ENCODE results near the gene NEDD8. TPM values are rescaled to one million over a fixed set of nuclear protein-coding genes. Genes with fewer than 3 reads are reported as not detected.
"Not testable (repeated sequence)": the region's sequence is repeated elsewhere in the genome, so short reads cannot be mapped to it uniquely, and the experiment has no call there.

The NEDD8 gene
- total RNA-seq, 1 donor from 2014 or later: 131 TPM

- DNase-seq (ENCODE audit: low read depth) (no peak), FAIRE-seq (no peak)
- TF ChIP-seq, protein P1, sequence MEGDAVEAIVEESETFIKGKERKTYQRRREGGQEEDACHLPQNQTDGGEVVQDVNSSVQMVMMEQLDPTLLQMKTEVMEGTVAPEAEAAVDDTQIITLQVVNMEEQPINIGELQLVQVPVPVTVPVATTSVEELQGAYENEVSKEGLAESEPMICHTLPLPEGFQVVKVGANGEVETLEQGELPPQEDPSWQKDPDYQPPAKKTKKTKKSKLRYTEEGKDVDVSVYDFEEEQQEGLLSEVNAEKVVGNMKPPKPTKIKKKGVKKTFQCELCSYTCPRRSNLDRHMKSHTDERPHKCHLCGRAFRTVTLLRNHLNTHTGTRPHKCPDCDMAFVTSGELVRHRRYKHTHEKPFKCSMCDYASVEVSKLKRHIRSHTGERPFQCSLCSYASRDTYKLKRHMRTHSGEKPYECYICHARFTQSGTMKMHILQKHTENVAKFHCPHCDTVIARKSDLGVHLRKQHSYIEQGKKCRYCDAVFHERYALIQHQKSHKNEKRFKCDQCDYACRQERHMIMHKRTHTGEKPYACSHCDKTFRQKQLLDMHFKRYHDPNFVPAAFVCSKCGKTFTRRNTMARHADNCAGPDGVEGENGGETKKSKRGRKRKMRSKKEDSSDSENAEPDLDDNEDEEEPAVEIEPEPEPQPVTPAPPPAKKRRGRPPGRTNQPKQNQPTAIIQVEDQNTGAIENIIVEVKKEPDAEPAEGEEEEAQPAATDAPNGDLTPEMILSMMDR (IDR thresholded peaks at IDR 0.05; ENCODE audit: insufficient read depth, low read length, severe bottlenecking): no peak
- no peaks in the 10 kb centered on the region for H3K27me3 ChIP-seq (ENCODE audit: control insufficient read depth, insufficient read depth, low read length)
- H3K36me3 ChIP-seq (ENCODE audit: control insufficient read depth, insufficient read depth, low read length): peaks cover 1% of the 10 kb centered on the region
- H3K4me3 ChIP-seq (ENCODE audit: low read depth, low read length): no peak overlapping the region
Measured at GRCh38 chr14:24219080-24219479, 13.1 kb downstream of the NEDD8 start.

- not testable (repeated sequence) for H3K27me3 ChIP-seq (ENCODE audit: control insufficient read depth, insufficient read depth, low read length); FAIRE-seq; DNase-seq (ENCODE audit: low read depth)
Measured at GRCh38 chr14:24216876-24217275, 15.3 kb downstream of the NEDD8 start.

DNA sequence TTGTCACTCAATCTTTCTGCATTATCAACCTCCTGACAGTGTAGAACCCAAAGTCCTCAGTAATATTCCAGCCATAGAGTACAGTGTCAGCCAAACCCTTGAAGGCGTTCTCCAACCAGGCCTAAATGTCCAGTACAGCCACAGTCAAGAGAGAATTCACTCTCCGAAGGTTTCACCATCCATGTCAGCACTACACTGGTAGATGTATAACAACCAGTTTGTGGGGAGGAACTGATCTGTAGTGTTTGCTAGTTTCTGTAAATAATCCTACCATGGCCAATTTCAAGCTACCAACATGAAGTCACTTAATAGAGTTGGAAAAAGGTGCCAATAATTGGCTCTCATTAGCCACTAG lies 15.8 kb downstream of the NEDD8 start:
- Histone ChIP-seq H3K27me3 (ENCODE audit: control insufficient read depth, insufficient read depth, low read length) (no peaks in the 10 kb centered on the region), H3K4me3 (ENCODE audit: low read depth, low read length) (no peak overlapping the region), H3K36me3 (ENCODE audit: control insufficient read depth, insufficient read depth, low read length) (peaks cover 3% of the 10 kb centered on the region)
- DNase-seq (ENCODE audit: low read depth): no peak
- TF ChIP-seq, protein P1 (IDR thresholded peaks at IDR 0.05; ENCODE audit: insufficient read depth, low read length, severe bottlenecking): no peak
- FAIRE-seq: no peak

More at GRCh38 chr14:24216876-24217275, 15.3 kb downstream of the NEDD8 start:
- not testable (repeated sequence) for H3K36me3 ChIP-seq (ENCODE audit: control insufficient read depth, insufficient read depth, low read length); H3K4me3 ChIP-seq (ENCODE audit: low read depth, low read length)

DNA sequence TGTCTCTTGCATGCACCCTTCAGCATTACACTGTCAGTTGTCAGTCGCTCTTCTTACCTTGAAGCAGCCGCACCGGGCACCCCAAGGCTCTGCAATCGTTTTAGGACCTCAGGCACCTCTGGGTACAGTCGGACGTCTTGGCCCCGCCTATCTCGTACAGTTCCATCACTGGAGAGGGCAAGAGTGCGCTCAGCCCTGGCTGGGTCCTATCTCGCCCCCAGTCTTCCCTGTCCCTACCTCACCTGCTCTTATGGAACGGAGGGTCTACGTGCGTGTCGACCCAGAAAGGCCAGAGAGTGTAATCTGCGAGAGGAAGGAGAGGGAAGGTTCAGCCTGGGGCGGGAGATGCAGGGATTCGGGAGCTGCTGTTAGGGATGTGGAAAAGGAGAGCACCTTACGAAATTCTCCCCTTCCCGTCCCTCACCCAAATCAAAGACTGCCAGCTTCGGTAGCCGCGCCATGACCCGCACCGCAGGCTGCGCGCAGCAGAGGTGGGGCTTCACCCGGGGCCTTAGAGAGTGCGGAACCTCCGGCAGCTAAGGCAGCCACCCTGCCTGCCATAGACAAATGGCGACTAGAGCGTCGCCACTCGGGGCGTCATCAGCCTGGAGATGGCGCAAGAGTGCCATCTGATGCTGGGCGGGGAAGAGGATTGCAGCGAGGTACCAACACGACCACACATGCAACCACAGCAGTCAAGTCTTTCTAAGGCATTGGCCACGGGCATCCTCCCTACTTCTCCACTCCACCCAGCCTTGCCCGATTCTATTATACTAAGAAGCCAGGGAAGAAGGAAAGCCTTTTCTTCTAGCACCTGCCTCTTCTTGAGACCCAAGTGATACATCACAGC lies 16.4 kb downstream of the NEDD8 start, which contains the start of gene MDP1:
Gene MDP1 (minus strand): TSS at position 572 of the 850 bp plus-strand sequence. CDS start 111 bp downstream, at position 461.
- peaks cover 4% of the 10 kb centered on the region for H3K36me3 ChIP-seq (ENCODE audit: control insufficient read depth, insufficient read depth, low read length)
- H3K4me3 ChIP-seq (ENCODE audit: low read depth, low read length): peak within 1 kb of the TSS; percentile 78
- TF ChIP-seq, protein P1 (IDR thresholded peaks at IDR 0.05; ENCODE audit: insufficient read depth, low read length, severe bottlenecking): peak; percentile 72
- no peaks in the 10 kb centered on the region for H3K27me3 ChIP-seq (ENCODE audit: control insufficient read depth, insufficient read depth, low read length)
- DNase-seq (ENCODE audit: low read depth): peak; percentile 80
- FAIRE-seq: no peak

DNA sequence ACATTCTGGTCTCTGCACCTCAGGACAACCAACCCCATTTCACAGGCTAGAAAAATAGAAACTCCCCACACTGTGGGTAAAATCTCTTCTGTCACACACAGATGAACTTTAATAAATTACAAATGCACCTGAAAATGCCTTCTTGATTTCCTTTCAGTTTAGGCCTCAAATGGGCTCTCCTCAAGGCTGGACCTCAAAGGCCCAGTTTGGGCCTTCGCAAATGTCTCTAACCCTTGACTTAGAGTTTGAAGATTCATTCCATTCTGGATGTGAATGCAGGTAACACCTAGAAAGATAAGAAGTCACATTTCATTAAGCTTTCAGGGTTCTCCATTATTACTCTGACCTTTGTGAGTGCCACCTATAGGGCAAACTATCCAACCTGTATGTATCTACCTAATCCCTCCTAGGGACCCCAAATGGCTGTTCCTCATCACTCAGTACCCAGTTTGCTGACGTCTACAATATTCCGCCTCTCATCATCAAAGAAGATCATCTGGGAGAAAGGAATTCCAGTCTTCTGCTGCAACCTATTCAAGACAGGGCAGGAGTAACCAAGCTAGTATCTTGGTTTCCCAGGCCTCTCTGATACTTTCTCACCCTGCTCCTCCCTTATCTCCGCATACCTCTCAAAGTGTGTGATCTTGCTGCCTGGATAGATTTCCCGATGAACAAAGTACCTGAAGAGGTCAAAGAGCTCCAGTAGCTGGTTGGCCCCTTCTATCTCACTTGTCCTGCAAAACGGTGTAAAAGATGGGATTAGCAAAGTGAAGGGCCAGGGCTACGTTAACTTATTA lies 18.1 kb downstream of the NEDD8 start:
- DNase-seq (ENCODE audit: low read depth): no peak
- H3K27me3 ChIP-seq (ENCODE audit: control insufficient read depth, insufficient read depth, low read length): no peaks in the 10 kb centered on the region
- peaks cover 16% of the 10 kb centered on the region for H3K36me3 ChIP-seq (ENCODE audit: control insufficient read depth, insufficient read depth, low read length)
- FAIRE-seq: no peak
- TF ChIP-seq, protein P1 (IDR thresholded peaks at IDR 0.05; ENCODE audit: insufficient read depth, low read length, severe bottlenecking): no peak
- peak overlapping the region; percentile 69 for H3K4me3 ChIP-seq (ENCODE audit: low read depth, low read length)
